Breast epithelium (tissue), 3 donors: Measurements from ENCODE around the gene IGSF21.

Source experiments
- POLR2A ChIP-seq: fragments of 450-650 bp; IDR thresholded peaks from one replicate; pipeline ENCODE4 v1.6.1; 2016; ENCODE audit warnings: antibody characterized with exemption, mild to moderate bottlenecking, moderate library complexity
- POLR2AphosphoS5 ChIP-seq, 3 donors: sonication (generic); formaldehyde crosslinking; IDR thresholded peaks; one replicate each; pipeline ENCODE4 v1.6.1; 2017; ENCODE audit warnings: antibody characterized with exemption in 3 of 3
- TF ChIP-seq, protein P1 (sequence below), 3 donors: fragments of 450-650 bp; IDR thresholded peaks; one replicate each; pipeline ENCODE4 v1.5.1; 2016 to 2017; ENCODE audit warnings: antibody characterized with exemption in 3 of 3, mild to moderate bottlenecking in 3 of 3, moderate library complexity in 3 of 3

DNA sequence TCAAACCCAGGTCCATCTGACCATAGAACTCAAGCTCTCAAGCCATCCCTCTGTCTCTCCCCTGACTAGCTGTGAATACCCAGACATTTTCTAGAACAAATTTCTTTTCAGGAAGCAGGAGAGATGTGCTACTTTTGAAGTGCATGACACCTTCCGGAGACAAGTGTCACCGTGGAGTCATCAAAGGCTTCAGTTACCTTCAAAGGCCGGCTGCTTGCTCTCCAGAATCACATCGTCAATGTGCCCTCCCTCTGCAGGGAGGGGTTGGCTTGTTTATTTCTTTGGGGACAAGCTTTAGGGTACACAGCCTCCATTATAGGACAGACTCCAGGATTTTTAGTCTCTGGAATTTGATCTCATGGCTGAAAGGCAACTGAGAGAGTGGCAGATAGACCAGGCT, 37.7 kb upstream of the IGSF21 start:
- TF ChIP-seq, protein P1, sequence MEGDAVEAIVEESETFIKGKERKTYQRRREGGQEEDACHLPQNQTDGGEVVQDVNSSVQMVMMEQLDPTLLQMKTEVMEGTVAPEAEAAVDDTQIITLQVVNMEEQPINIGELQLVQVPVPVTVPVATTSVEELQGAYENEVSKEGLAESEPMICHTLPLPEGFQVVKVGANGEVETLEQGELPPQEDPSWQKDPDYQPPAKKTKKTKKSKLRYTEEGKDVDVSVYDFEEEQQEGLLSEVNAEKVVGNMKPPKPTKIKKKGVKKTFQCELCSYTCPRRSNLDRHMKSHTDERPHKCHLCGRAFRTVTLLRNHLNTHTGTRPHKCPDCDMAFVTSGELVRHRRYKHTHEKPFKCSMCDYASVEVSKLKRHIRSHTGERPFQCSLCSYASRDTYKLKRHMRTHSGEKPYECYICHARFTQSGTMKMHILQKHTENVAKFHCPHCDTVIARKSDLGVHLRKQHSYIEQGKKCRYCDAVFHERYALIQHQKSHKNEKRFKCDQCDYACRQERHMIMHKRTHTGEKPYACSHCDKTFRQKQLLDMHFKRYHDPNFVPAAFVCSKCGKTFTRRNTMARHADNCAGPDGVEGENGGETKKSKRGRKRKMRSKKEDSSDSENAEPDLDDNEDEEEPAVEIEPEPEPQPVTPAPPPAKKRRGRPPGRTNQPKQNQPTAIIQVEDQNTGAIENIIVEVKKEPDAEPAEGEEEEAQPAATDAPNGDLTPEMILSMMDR (IDR thresholded peaks at IDR 0.05), result no peak
- TF ChIP-seq POLR2A, result no peak
- no peak for TF ChIP-seq POLR2AphosphoS5 (IDR thresholded peaks at IDR 0.05)
